Natural killer cell (primary cell): ENCODE results near the gene KSR2. TPM values are rescaled to one million over a fixed set of nuclear protein-coding genes. Genes with fewer than 3 reads are reported as not detected.
"Not testable (repeated sequence)": the region's sequence is repeated elsewhere in the genome, so short reads cannot be mapped to it uniquely, and the experiment has no call there.

Experiments used
- ATAC-seq, 3 donors: fragments of 150-1000 bp in 2 of 3; fragments of 200-7000 bp in 1 of 3; cut with Tn5 transposase; 1 replicate in 1 of 3; 2 replicates in 2 of 3; pipeline ENCODE4 v1.10.0; 2021; ENCODE audit warnings: mild to moderate bottlenecking in 2 of 3, moderate library complexity in 2 of 3
- DNase-seq, 2 donors: peaks; one replicate each; pipeline versions ENCODE4 v3.0.0 to v3.0.0-alpha.2; 2013 to 2021; ENCODE audit warnings: mixed read lengths in 1 of 2
- H3K27ac ChIP-seq: one replicate; pipeline ENCODE4 v1.5.1; 2013; ENCODE audit warnings: mild to moderate bottlenecking, low read length
- H3K27me3 ChIP-seq: one replicate; pipeline ENCODE4 v1.6.1; 2013; ENCODE audit warnings: low read length; ENCODE audit not compliant: control insufficient read depth, insufficient read depth
- H3K36me3 ChIP-seq: one replicate; pipeline ENCODE4 v1.6.1; 2013; ENCODE audit warnings: low read length; ENCODE audit not compliant: control insufficient read depth, insufficient read depth
- H3K4me1 ChIP-seq: one replicate; pipeline ENCODE4 v1.6.1; 2013; ENCODE audit warnings: low read length; ENCODE audit not compliant: control insufficient read depth, insufficient read depth
- H3K4me3 ChIP-seq: one replicate; pipeline ENCODE4 v1.5.1; 2013; ENCODE audit warnings: low read length
- H3K9me3 ChIP-seq: one replicate; pipeline ENCODE4 v1.6.1; 2013; ENCODE audit warnings: low read length; ENCODE audit not compliant: control insufficient read depth, insufficient read depth
- H3K27ac Mint-ChIP-seq, 2 donors: one replicate each; pipeline ENCODE4 v1.8.0; 2022; ENCODE audit warnings: mild to moderate bottlenecking in 2 of 2, mixed read lengths in 2 of 2, moderate library complexity in 1 of 2
- H3K27me3 Mint-ChIP-seq, 2 donors: one replicate each; pipeline ENCODE4 v1.8.0; 2022; ENCODE audit warnings: low read depth in 2 of 2, mixed read lengths in 2 of 2
- H3K36me3 Mint-ChIP-seq: one replicate; pipeline ENCODE4 v1.8.0; 2022; ENCODE audit warnings: mixed read lengths
- H3K4me1 Mint-ChIP-seq, 2 donors: one replicate each; pipeline ENCODE4 v1.8.0; 2022; ENCODE audit warnings: mixed read lengths in 2 of 2
- H3K4me3 Mint-ChIP-seq: one replicate; pipeline ENCODE4 v1.8.0; 2022; ENCODE audit warnings: mild to moderate bottlenecking, moderate library complexity, mixed read lengths
- H3K9me3 Mint-ChIP-seq, 2 donors: one replicate each; pipeline ENCODE4 v1.8.0; 2022; ENCODE audit warnings: mixed read lengths in 2 of 2
- WGBS: methylation state at CpG from one replicate; pipeline ENCODE4 v1.1.7; 2013; ENCODE audit warnings: missing lambda C conversion rate; ENCODE audit not compliant: insufficient coverage; 5-methylcytosine and 5-hydroxymethylcytosine counted together
- intact Hi-C: fragments of 100-400 bp; cut with micrococcal nuclease; formaldehyde crosslinking; loops from one replicate; pipeline ENCODE4 v1.14.2; 2022
- total RNA-seq, 4 donors: library from RNA; stranded (reverse); fragments of 120-200 nt in 1 of 4; gene quantifications; one replicate each; pipeline versions ENCODE4 v1.2.3 to v1.2.4, GENCODE V29; 2013 to 2022
- TF ChIP-seq, protein P1 (sequence below): fragments of 200-600 bp; IDR thresholded peaks from one replicate; pipeline ENCODE4 v1.8.0; 2022; ENCODE audit warnings: antibody characterized with exemption

The KSR2 gene
- total RNA-seq, 3 donors from 2014 or later (not counting 1 experiment from before 2014, with no cell fraction given), result not detected

DNA sequence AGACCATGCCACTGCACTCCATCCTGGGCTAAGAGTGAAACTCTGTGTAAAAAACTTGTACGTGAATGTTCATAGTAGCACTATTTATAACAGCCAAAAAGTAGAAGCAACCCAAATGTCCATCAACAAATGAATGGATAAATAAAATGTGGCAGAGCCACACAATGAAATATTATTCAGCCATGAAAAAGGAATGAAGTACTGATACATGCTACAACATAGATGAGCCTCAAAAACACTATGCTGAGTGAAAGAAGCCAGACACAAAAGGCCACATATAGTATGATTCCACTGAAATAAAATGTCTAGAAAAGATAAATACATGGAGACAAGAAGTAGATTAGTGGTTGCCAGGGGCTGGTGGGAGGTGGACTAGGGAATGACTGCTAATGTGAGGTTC, 72.8 kb downstream of the KSR2 start:
- no peak overlapping the region for H3K4me3 ChIP-seq
- Mint-ChIP-seq H3K27ac (no peak overlapping the region), H3K4me1 (no peaks in the 10 kb centered on the region), H3K9me3 (peaks cover 0 to 2% of the 10 kb centered on the region in 2 donors), H3K36me3 (no peaks in the 10 kb centered on the region), H3K4me3 (no peak overlapping the region), H3K27me3 (peaks cover 0 to 3% of the 10 kb centered on the region in 2 donors)
- H3K27ac ChIP-seq, result no peak overlapping the region
- H3K4me1 ChIP-seq, result no peaks in the 10 kb centered on the region
- TF ChIP-seq, protein P1, sequence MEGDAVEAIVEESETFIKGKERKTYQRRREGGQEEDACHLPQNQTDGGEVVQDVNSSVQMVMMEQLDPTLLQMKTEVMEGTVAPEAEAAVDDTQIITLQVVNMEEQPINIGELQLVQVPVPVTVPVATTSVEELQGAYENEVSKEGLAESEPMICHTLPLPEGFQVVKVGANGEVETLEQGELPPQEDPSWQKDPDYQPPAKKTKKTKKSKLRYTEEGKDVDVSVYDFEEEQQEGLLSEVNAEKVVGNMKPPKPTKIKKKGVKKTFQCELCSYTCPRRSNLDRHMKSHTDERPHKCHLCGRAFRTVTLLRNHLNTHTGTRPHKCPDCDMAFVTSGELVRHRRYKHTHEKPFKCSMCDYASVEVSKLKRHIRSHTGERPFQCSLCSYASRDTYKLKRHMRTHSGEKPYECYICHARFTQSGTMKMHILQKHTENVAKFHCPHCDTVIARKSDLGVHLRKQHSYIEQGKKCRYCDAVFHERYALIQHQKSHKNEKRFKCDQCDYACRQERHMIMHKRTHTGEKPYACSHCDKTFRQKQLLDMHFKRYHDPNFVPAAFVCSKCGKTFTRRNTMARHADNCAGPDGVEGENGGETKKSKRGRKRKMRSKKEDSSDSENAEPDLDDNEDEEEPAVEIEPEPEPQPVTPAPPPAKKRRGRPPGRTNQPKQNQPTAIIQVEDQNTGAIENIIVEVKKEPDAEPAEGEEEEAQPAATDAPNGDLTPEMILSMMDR, result no peak
- H3K9me3 ChIP-seq, result no peaks in the 10 kb centered on the region
- H3K27me3 ChIP-seq, result no peaks in the 10 kb centered on the region
- WGBS, result no CpG with 5 or more reads among the region's 1 CpG
- H3K36me3 ChIP-seq, result no peaks in the 10 kb centered on the region
- intact Hi-C loops, result no loop called here
- ATAC-seq (no peak), DNase-seq (no peak)

DNA sequence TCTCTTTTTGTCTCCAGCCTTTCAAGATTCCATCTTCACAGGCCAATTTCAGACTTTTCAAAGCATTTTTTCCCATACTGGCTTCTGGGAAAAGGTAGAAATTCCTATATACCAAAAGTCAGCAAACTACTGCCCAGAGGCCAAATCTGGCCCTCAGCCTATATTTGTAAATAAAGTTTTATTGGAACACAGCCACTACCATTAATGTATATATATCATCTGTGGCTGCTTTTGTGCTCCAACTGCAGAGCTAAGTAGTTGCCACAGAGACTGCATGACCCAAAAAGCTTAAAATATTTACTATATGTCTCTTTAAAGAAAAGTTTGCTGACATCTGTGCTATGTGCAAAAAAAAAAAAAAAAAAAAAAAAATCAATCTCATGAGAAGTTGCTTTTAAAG, 76.3 kb downstream of the KSR2 start:
- intact Hi-C loops, result no loop called here
- Mint-ChIP-seq H3K27me3 (peaks cover 3 to 18% of the 10 kb centered on the region in 2 donors), H3K36me3 (no peaks in the 10 kb centered on the region), H3K4me1 (no peaks in the 10 kb centered on the region), H3K9me3 (peaks cover 0 to 2% of the 10 kb centered on the region in 2 donors), H3K27ac (no peak overlapping the region), H3K4me3 (no peak overlapping the region)
- ATAC-seq (no peak), DNase-seq (no peak)
- Histone ChIP-seq H3K4me1 (no peaks in the 10 kb centered on the region), H3K9me3 (no peaks in the 10 kb centered on the region), H3K27me3 (no peaks in the 10 kb centered on the region), H3K4me3 (no peak overlapping the region), H3K27ac (no peak overlapping the region), H3K36me3 (no peaks in the 10 kb centered on the region)
- TF ChIP-seq, protein P1, result no peak

DNA sequence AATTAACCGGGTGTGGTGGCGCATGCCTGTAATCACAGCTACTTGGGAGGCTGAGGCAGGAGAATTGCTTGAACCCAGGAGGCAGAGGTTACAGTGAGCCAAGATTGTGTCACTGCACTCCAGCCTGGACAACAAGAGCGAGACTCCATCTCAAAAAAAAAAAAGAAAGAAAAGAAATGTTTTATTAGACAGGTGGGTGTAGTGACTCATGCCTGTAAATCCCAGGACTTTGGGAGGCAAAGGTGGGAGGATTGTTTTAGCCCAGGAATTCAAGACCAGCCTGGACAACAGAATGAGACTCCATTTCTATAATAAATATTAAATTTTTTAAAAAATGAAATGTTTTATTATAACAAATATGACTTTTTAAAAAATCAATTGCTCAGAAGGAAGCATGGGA, 77.5 kb downstream of the KSR2 start:
- H3K4me3 ChIP-seq, H3K4me3 Mint-ChIP-seq, intact Hi-C loops, H3K27ac Mint-ChIP-seq, ATAC-seq, H3K27ac ChIP-seq, H3K36me3 ChIP-seq, DNase-seq, H3K27me3 ChIP-seq, H3K4me1 ChIP-seq, H3K4me1 Mint-ChIP-seq, H3K9me3 ChIP-seq, H3K9me3 Mint-ChIP-seq, H3K36me3 Mint-ChIP-seq: not testable (repeated sequence)
- WGBS, result 89% methylated on average over 3 of the region's 3 CpGs
- peaks cover 3 to 18% of the 10 kb centered on the region in 2 donors for H3K27me3 Mint-ChIP-seq

DNA sequence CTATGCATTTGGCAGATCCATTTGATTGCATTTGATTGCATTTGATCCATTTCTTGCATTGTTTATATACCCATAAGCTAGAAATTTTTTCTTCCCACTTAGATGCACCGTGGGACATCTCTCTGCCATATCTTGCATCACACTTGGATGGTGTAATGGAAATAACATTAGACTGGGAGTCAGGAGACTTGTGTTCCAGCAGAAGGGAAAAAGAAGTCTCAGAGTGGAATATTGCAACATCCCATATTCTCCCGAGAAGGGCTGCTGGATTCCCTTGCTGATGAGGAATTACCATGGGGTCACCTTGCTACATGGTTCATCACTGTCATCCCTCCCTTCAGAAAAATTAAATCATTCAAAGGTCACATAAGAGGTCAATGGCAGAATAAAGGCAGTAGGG, 78.1 kb downstream of the KSR2 start:
- Mint-ChIP-seq H3K27me3 (peaks cover 3 to 18% of the 10 kb centered on the region in 2 donors), H3K9me3 (no peaks in the 10 kb centered on the region), H3K4me1 (no peaks in the 10 kb centered on the region), H3K36me3 (no peaks in the 10 kb centered on the region), H3K4me3 (no peak overlapping the region), H3K27ac (no peak overlapping the region)
- DNase-seq (no peak), ATAC-seq (no peak)
- TF ChIP-seq, protein P1, result no peak
- Histone ChIP-seq H3K4me1 (no peaks in the 10 kb centered on the region), H3K4me3 (no peak overlapping the region), H3K27me3 (no peaks in the 10 kb centered on the region), H3K27ac (no peak overlapping the region), H3K9me3 (no peaks in the 10 kb centered on the region), H3K36me3 (no peaks in the 10 kb centered on the region)
- intact Hi-C loops, result no loop called here
- 100% methylated on average over 1 of the region's 2 CpGs for WGBS
